NCI-H82 treated with DMSO at 0.1 percent for 48 hours (cell line): Measurements from ENCODE around the gene USP1.

Source experiments
- DNase-seq: peaks from one replicate; lab custom pipeline; 2025; ENCODE audit not compliant: unreplicated experiment; lab: John Stamatoyannopoulos, UW

USP1 gene

GRCh38 chr1:62436466-62437272, at the start of gene USP1:
Gene USP1 (plus strand): TSS chr1:62437049. CDS start chr1:62439868, 2,819 bp downstream.
- peak; percentile 100 for DNase-seq

- DNase-seq = no peak
Observed at GRCh38 chr1:62389531-62389930, 47.3 kb upstream of the USP1 start.

- no peak for DNase-seq
Observed at GRCh38 chr1:62390071-62390470, 46.8 kb upstream of the USP1 start.

- DNase-seq = peak; percentile 8
Observed at GRCh38 chr1:62391369-62391971, 45.4 kb upstream of the USP1 start.

GRCh38 chr1:62392951-62393350, 43.9 kb upstream of the USP1 start:
- DNase-seq = no peak

GRCh38 chr1:62394646-62395045, 42.2 kb upstream of the USP1 start:
- no peak for DNase-seq

- DNase-seq = no peak
Observed at GRCh38 chr1:62395291-62395690, 41.6 kb upstream of the USP1 start.

GRCh38 chr1:62396871-62397270, 40.0 kb upstream of the USP1 start:
- DNase-seq = no peak

- no peak for DNase-seq
Observed at GRCh38 chr1:62397301-62397700, 39.5 kb upstream of the USP1 start.

GRCh38 chr1:62398377-62398776, 38.5 kb upstream of the USP1 start:
- no peak for DNase-seq

GRCh38 chr1:62401034-62401760, 35.7 kb upstream of the USP1 start:
- no peak for DNase-seq

GRCh38 chr1:62405247-62405646, 31.6 kb upstream of the USP1 start:
- DNase-seq = no peak

- DNase-seq = no peak
Observed at GRCh38 chr1:62406576-62406975, 30.3 kb upstream of the USP1 start.

GRCh38 chr1:62407398-62408009, 29.3 kb upstream of the USP1 start:
- peak; percentile 40 for DNase-seq

- no peak for DNase-seq
Observed at GRCh38 chr1:62415687-62416086, 21.2 kb upstream of the USP1 start.

- DNase-seq = no peak
Observed at GRCh38 chr1:62417351-62417999, 19.4 kb upstream of the USP1 start.

- DNase-seq = no peak
Observed at GRCh38 chr1:62420214-62420613, 16.6 kb upstream of the USP1 start.

GRCh38 chr1:62423580-62424242, 13.1 kb upstream of the USP1 start:
- DNase-seq = no peak

GRCh38 chr1:62424411-62424810, 12.4 kb upstream of the USP1 start:
- DNase-seq = no peak

- no peak for DNase-seq
Observed at GRCh38 chr1:62425041-62425440, 11.8 kb upstream of the USP1 start.

- DNase-seq = no peak
Observed at GRCh38 chr1:62426237-62426636, 10.6 kb upstream of the USP1 start.
